ENCODE data around the gene SYP. TPM values are rescaled to one million over a fixed set of nuclear protein-coding genes. Genes with fewer than 3 reads are reported as not detected.

The SYP gene
- total RNA-seq = under 0.01 TPM in 1 of 2 replicates, not detected in the other

DNA sequence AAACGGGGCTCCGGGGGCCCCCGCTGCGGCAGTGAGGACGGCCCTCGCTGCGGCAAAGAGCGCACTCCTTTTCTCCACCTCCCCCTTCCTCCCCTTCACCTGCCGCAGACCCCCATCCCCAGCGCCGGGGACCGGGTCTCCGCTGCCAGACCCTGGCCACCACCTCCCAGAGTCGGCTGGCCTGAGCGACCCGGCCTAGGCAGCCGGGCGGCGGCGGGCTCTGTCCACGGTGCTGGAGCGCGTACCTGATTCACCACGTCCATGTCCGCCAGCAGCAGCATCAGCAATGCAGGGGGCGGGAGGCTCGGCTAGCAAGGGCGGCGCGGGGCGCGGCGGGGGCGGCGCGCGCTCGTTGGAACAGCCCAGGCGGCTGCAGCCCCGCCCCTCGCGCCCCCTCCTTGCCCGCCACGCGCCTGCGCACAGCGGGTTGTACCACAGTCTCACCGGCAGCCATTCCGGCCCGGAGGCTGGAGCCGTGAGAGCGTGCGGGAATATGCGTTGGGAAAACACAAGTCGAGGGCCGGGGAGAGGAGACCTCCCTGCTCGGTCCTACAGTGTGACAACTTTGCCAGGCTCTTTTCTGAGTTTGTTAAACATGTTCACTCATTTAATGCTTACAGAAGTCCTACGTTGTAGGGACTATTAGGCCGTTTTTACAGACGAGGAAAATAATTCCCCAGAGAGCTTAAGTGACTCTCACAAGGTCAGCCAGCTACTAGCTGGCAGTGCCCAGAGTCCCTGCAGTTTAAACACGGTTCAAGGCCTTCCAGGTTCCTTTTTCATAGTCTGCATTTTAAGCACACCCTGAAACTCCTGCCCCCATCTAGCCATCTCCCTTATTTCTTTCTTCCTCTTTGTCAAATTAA, at the start of gene SYP:
TSS of gene SYP (minus strand) at position 288 of the 866 bp plus-strand sequence. CDS start at position 281, 7 bp downstream.
- DNase-seq (ENCODE audit: low read depth) = peak; percentile 88
- TF ChIP-seq, protein P1, sequence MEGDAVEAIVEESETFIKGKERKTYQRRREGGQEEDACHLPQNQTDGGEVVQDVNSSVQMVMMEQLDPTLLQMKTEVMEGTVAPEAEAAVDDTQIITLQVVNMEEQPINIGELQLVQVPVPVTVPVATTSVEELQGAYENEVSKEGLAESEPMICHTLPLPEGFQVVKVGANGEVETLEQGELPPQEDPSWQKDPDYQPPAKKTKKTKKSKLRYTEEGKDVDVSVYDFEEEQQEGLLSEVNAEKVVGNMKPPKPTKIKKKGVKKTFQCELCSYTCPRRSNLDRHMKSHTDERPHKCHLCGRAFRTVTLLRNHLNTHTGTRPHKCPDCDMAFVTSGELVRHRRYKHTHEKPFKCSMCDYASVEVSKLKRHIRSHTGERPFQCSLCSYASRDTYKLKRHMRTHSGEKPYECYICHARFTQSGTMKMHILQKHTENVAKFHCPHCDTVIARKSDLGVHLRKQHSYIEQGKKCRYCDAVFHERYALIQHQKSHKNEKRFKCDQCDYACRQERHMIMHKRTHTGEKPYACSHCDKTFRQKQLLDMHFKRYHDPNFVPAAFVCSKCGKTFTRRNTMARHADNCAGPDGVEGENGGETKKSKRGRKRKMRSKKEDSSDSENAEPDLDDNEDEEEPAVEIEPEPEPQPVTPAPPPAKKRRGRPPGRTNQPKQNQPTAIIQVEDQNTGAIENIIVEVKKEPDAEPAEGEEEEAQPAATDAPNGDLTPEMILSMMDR (IDR thresholded peaks at IDR 0.05; ENCODE audit: insufficient read depth, low read depth, low read length) = no peak
- peak within 1 kb of the TSS; percentile 41 for H3K4me3 ChIP-seq (ENCODE audit: low read depth, low read length)

DNA sequence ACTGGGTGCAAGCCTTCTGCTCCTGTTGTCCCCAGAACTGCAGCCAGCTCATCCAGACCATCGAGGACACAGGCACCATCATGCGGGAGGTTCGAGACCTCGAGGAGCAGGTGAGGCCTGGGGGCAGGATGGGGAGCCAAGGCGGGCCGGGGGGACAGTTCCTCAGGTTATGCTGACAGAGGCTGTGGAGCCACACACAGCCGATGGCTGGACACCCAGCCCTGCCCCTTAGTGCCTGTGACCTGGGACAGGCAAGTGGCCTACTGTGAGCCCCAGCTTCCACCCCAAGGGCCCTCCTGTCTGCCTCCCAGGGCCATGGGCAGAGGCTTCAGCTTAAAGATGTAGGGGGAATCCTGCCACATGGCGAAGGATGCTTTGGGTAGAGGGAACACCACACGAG, 49.6 kb upstream of the SYP start:
- DNase-seq (ENCODE audit: low read depth) = no peak
- TF ChIP-seq, protein P1 (IDR thresholded peaks at IDR 0.05; ENCODE audit: insufficient read depth, low read depth, low read length) = no peak
- H3K4me3 ChIP-seq (ENCODE audit: low read depth, low read length) = no peak overlapping the region

DNA sequence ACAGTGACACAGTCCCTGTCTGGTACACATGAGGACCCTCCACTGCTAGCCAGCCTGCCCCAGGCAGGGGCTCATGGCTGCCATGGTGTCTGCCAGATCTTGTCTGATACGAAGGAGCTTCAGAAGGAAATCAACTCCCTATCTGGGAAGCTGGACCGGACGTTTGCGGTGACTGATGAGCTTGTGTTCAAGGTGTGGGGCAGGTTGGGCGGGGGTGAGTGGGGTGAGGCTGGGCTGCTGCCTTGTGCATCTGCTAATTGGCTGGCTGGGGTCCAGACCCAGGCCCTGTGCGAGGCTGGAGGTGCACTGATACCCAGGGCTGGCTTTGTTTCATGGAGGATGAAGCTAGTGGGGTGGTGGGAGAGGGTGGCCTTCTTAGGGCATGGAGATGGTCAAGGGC, 49.1 kb upstream of the SYP start:
- DNase-seq (ENCODE audit: low read depth) = no peak
- H3K4me3 ChIP-seq (ENCODE audit: low read depth, low read length) = no peak overlapping the region
- TF ChIP-seq, protein P1 (IDR thresholded peaks at IDR 0.05; ENCODE audit: insufficient read depth, low read depth, low read length) = no peak

DNA sequence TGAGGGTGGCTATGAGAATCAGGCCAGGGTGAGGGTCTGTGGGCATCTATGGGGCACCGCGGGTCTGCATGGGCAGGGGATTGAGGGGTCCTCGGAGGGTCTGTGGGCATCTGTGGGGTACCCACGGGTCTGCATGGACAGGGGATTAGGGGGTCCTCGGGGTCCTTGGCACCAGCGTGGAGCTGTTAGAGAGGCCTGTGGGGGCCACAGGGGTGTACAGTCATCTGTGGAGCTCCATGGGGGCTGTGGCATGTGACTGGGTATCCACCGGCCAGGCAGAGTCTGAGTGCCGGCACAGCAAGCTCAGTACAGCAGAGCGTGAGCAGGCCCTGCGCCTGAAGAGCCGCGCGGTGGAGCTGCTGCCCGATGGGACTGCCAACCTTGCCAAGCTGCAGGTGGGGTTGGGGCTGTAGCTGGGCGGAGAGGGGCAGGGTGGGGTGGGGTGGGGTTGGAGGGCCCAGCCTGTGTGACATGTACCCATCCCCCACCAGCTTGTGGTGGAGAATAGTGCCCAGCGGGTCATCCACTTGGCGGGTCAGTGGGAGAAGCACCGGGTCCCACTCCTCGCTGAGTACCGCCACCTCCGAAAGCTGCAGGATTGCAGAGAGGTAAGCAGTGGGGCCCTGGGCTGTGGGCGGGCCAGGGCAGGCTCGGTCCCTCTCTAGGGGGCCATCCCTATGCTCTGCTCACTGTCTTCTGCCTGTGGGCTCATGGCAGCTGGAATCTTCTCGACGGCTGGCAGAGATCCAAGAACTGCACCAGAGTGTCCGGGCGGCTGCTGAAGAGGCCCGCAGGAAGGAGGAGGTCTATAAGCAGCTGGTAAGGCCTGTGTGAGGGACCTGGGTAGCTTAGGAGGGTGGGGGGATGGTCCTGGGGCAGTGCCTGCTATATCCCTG, 48.2 kb upstream of the SYP start:
- DNase-seq (ENCODE audit: low read depth) = no peak
- H3K4me3 ChIP-seq (ENCODE audit: low read depth, low read length) = no peak overlapping the region
- TF ChIP-seq, protein P1 (IDR thresholded peaks at IDR 0.05; ENCODE audit: insufficient read depth, low read depth, low read length) = no peak

DNA sequence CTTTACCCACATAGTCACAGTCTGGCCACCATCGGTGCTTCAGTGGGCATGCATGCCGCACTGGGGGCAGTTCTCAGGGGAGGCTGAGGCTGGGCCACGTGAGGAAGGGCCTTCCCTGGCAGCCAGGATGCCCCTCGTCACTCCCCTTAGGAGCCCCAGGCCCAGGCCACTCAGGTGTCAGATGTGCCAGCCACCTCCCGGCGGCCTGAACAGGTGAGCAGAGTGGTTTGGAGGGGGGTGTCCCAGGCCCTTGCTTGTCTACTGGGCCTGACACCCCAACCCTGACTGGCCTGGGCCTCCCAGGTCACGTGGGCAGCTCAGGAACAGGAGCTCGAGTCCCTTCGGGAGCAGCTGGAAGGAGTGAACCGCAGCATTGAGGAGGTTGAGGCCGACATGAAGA, 47.4 kb upstream of the SYP start:
- no peak for DNase-seq (ENCODE audit: low read depth)
- H3K4me3 ChIP-seq (ENCODE audit: low read depth, low read length) = no peak overlapping the region
- TF ChIP-seq, protein P1 (IDR thresholded peaks at IDR 0.05; ENCODE audit: insufficient read depth, low read depth, low read length) = no peak

DNA sequence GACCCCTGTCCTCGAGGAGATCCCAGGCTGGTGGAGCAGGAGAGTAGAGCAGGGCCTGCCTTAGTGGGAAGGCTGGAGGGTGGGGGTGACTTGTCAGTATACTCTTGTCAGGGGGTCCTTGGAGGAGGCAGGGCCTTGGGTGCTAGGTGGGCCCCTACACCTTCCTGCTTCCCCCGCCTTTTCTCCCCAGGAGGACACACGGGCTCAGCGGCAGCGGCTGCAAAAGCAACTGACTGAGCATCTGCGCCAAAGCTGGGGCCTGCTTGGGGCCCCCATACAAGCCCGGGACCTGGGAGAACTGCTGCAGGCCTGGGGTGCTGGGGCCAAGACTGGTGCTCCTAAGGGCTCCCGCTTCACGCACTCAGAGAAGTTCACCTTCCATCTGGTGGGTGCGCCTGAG, 46.5 kb upstream of the SYP start:
- TF ChIP-seq, protein P1 (IDR thresholded peaks at IDR 0.05; ENCODE audit: insufficient read depth, low read depth, low read length) = no peak
- DNase-seq (ENCODE audit: low read depth) = no peak
- H3K4me3 ChIP-seq (ENCODE audit: low read depth, low read length) = no peak overlapping the region
